IPS-20b (cell line): Measurements from ENCODE around the gene PLAAT4.
"Not testable (repeated sequence)": the region's sequence is repeated elsewhere in the genome, so short reads cannot be mapped to it uniquely, and the experiment has no call there.

Experiments
- H3K27ac ChIP-seq: one replicate; pipeline ENCODE4 v1.5.1; 2013; ENCODE audit warnings: low read length
- H3K27me3 ChIP-seq: 2 replicates; pipeline ENCODE4 v1.6.1; 2013; ENCODE audit warnings: mild to moderate bottlenecking, low read length, inconsistent platforms; ENCODE audit not compliant: insufficient read depth
- H3K36me3 ChIP-seq: 2 replicates; pipeline ENCODE4 v1.6.1; 2013; ENCODE audit warnings: low read depth, mild to moderate bottlenecking, inconsistent platforms, low read length, moderate library complexity; ENCODE audit not compliant: insufficient read depth
- H3K4me1 ChIP-seq: 2 replicates; pipeline ENCODE4 v1.6.1; 2013; ENCODE audit warnings: mild to moderate bottlenecking, control low read depth, inconsistent platforms, low read length, moderate library complexity; ENCODE audit not compliant: insufficient read depth
- H3K4me3 ChIP-seq: 2 replicates; pipeline ENCODE4 v1.5.1; 2013; ENCODE audit warnings: mild to moderate bottlenecking, low read length, inconsistent platforms
- H3K9ac ChIP-seq: 2 replicates; pipeline ENCODE4 v1.6.1; 2013; ENCODE audit warnings: low read depth, mild to moderate bottlenecking, inconsistent platforms, low read length, moderate library complexity
- H3K9me3 ChIP-seq: 2 replicates; pipeline ENCODE4 v1.6.1; 2013; ENCODE audit warnings: mild to moderate bottlenecking, low read depth, low read length, inconsistent platforms; ENCODE audit not compliant: insufficient read depth

Gene PLAAT4

GRCh38 chr11:63531074-63531792 is 5.4 kb upstream of the PLAAT4 start:
- peak overlapping the region; percentile 45 for H3K27ac ChIP-seq
- not testable (repeated sequence) for H3K27me3 ChIP-seq, H3K9me3 ChIP-seq, H3K36me3 ChIP-seq
- H3K4me1 ChIP-seq = peaks cover 42% of the 10 kb centered on the region
- peak overlapping the region; percentile 69 for H3K9ac ChIP-seq
- H3K4me3 ChIP-seq = peak overlapping the region; percentile 46

DNA sequence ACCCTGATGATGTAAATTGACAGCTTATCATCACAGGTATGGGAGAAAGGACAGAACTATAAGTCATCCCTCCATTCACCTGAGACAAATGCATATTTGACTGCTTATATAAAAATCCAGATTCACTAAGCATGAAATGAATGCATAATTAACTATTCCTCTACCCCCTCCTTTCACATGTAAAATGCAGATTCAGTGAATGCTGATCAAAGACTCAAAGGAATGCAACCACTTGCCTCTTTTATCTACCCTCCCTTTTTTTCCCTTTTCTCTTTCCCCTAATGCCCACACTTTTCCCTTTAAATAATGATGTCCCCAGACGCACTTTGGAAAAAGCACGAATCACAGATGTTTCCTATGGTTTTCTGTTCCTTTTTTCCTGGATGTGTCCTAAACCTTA is 4.5 kb upstream of the PLAAT4 start:
- Histone ChIP-seq H3K4me1 (peaks cover 42% of the 10 kb centered on the region), H3K27me3 (no peaks in the 10 kb centered on the region), H3K4me3 (peak overlapping the region; percentile 46), H3K27ac (peak overlapping the region; percentile 45), H3K36me3 (no peaks in the 10 kb centered on the region), H3K9ac (peak overlapping the region; percentile 60), H3K9me3 (no peaks in the 10 kb centered on the region)

- Histone ChIP-seq H3K27ac (peak overlapping the region; percentile 13), H3K27me3 (no peaks in the 10 kb centered on the region), H3K9me3 (no peaks in the 10 kb centered on the region), H3K9ac (0 out of 2 replicates have a peak overlapping the region, but pooled peaks have one; percentile 14), H3K36me3 (no peaks in the 10 kb centered on the region), H3K4me1 (peaks cover 36% of the 10 kb centered on the region), H3K4me3 (peak overlapping the region; percentile 46; the same call in 1 of the 2 replicates)
These were observed 3.7 kb upstream of the PLAAT4 start for GRCh38 chr11:63532799-63533475.

DNA sequence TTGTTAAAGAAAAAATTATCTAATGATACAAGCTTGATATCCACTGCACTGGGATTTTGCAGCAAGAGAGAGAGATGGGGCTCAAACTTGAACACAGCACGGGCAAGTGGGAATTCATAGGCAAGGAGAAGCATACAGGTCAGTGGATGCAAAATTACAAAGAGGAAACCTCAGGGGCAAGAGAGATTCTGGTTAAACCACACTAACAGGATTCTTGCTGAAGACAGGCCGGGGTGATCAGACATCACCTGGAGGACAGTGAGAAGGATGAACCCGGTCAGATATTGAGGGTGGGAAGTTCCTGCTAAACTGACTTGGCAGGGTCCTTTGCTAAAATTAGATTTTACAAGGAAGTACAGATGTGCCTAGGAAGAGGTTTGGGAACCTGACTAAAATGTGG is 2.5 kb upstream of the PLAAT4 start:
- H3K4me3 ChIP-seq = no peak overlapping the region
- no peaks in the 10 kb centered on the region for H3K36me3 ChIP-seq
- H3K9ac ChIP-seq = no peak overlapping the region
- H3K27me3 ChIP-seq = no peaks in the 10 kb centered on the region
- H3K9me3 ChIP-seq = no peaks in the 10 kb centered on the region
- H3K27ac ChIP-seq = no peak overlapping the region
- H3K4me1 ChIP-seq = peaks cover 32% of the 10 kb centered on the region

DNA sequence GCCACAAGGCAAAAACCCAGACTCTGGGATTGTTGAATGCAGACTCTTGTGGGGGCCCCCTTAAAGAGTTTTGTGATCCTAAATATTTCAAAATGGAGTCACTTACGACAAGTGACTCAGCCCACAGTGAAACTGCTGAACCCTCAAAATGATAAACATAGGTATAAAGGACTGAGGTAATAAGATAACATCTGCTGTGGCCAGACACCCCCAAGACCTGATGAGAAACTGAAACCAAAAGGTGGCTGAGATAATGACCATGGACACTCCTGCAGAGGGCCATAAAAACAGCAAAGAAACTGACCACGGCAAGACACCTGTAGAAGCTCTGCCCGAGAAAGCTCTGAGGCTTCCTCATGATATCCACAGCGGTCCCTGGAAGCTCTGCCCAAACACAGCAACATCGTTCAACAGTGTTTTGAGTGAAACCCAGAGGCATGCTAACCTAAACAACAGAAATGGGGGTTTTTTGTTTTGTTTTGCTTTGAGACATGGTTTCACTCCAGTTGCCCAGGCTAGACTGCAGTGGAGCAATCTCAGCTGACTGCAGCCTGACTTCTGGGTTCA is 1.6 kb upstream of the PLAAT4 start:
- no peaks in the 10 kb centered on the region for H3K27me3 ChIP-seq
- peaks cover 25% of the 10 kb centered on the region for H3K4me1 ChIP-seq
- no peak overlapping the region for H3K4me3 ChIP-seq
- no peaks in the 10 kb centered on the region for H3K9me3 ChIP-seq
- no peak overlapping the region for H3K9ac ChIP-seq
- H3K27ac ChIP-seq = no peak overlapping the region
- no peaks in the 10 kb centered on the region for H3K36me3 ChIP-seq

GRCh38 chr11:63535734-63536133 is 874 bp upstream of the PLAAT4 start:
- H3K27ac ChIP-seq = no peak overlapping the region
- H3K27me3 ChIP-seq = no peaks in the 10 kb centered on the region
- H3K4me1 ChIP-seq = peaks cover 23% of the 10 kb centered on the region
- no peaks in the 10 kb centered on the region for H3K36me3 ChIP-seq
- H3K9ac ChIP-seq = no peak overlapping the region
- H3K4me3 ChIP-seq = no peak overlapping the region
- H3K9me3 ChIP-seq = no peaks in the 10 kb centered on the region

GRCh38 chr11:63537293-63538101 is 889 bp downstream of the PLAAT4 start:
- no peak overlapping the region for H3K9ac ChIP-seq
- H3K9me3 ChIP-seq = no peaks in the 10 kb centered on the region
- H3K4me1 ChIP-seq = peaks cover 11% of the 10 kb centered on the region; the same call in 1 of the 2 replicates
- no peak overlapping the region for H3K27ac ChIP-seq
- no peak overlapping the region for H3K4me3 ChIP-seq
- no peaks in the 10 kb centered on the region for H3K36me3 ChIP-seq
- no peaks in the 10 kb centered on the region for H3K27me3 ChIP-seq

- not testable (repeated sequence) for H3K27me3 ChIP-seq, H3K9me3 ChIP-seq, H3K36me3 ChIP-seq, H3K27ac ChIP-seq, H3K9ac ChIP-seq, H3K4me3 ChIP-seq, H3K4me1 ChIP-seq
These were observed 5.9 kb downstream of the PLAAT4 start for GRCh38 chr11:63542506-63542905.

DNA sequence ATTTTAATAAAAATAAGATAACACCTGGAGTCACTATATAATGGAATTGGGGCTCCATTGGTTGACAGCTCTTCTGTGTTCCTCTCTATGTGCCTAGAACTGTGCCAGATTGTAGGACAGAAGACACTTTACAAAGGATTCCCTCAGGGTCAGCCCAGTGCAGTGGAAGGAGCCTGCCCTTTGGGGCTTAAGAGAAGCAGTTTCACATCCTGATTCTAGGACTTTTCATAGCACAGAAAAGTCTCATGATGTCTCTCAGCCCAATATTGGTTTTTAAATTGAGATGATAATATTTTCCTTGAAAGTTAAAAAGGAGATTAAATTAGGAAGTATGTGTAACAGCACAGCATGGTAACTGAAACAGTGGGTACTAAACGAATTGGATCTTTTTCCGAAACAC is 7.1 kb downstream of the PLAAT4 start:
- H3K4me3 ChIP-seq = no peak overlapping the region
- no peaks in the 10 kb centered on the region for H3K27me3 ChIP-seq
- no peak overlapping the region for H3K27ac ChIP-seq
- H3K4me1 ChIP-seq = no peaks in the 10 kb centered on the region
- H3K9me3 ChIP-seq = no peaks in the 10 kb centered on the region
- no peaks in the 10 kb centered on the region for H3K36me3 ChIP-seq
- no peak overlapping the region for H3K9ac ChIP-seq

GRCh38 chr11:63547061-63547460 is 10.5 kb downstream of the PLAAT4 start:
- H3K27me3 ChIP-seq = no peaks in the 10 kb centered on the region
- H3K4me3 ChIP-seq = no peak overlapping the region
- H3K9me3 ChIP-seq = no peaks in the 10 kb centered on the region
- H3K36me3 ChIP-seq = no peaks in the 10 kb centered on the region
- H3K4me1 ChIP-seq = no peaks in the 10 kb centered on the region
- no peak overlapping the region for H3K9ac ChIP-seq
- no peak overlapping the region for H3K27ac ChIP-seq

GRCh38 chr11:63548178-63548577 is 11.6 kb downstream of the PLAAT4 start:
- Histone ChIP-seq H3K27me3 (no peaks in the 10 kb centered on the region), H3K27ac (no peak overlapping the region), H3K36me3 (no peaks in the 10 kb centered on the region), H3K9ac (no peak overlapping the region), H3K4me1 (no peaks in the 10 kb centered on the region), H3K9me3 (no peaks in the 10 kb centered on the region), H3K4me3 (no peak overlapping the region)
